ENCODE results near the gene TMC4. TPM values are rescaled to one million over a fixed set of nuclear protein-coding genes. Genes with fewer than 3 reads are reported as not detected.

TMC4 gene
- total and polyA plus RNA-seq, 2 experiments from 2014 or later, result 0.74 to 3.4 TPM

DNA sequence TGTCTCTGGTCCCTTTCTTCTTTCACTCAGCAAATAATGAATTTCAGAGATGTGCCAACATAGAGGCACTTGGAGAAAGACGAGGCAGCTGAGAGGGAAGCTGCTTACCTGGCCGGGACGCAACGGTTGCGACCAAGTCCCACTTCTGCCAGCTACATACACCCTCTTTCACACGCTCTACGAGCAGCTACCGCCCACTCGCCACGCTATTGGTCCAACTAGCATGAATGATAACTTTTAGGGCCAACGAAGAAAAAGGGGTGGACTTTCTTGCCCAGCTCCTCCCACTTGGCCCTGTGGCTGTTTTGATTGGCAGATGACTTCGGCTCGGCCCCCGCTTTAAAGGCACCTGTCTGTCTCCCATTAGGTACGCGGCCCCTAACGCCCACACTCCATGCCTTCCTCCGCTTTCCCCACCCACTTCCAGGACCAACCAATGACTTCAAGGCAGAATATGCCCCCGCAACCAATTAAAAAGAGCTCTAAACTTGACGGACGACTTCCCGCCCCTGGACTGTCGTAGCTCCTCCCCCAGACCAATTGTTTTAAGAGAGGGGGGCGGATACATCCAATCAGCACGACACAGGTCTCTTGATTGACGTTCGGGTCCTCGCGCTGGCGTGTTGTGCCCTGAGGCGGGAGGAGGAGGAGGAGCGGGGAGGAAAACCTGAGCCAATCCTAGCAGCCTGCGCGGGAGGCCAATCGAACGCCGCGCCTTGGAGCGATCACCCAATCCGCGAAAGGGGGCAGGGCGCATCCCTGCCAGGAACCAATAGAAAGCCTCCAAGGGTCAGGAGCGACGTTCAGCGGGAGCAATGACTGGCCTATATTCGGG, 35.9 kb downstream of the TMC4 start:
- TF ChIP-seq CTCF (IDR thresholded peaks at IDR 0.05; ENCODE audit: low read depth, low read length), result no peak

GRCh38 chr19:54136086-54136863, 36.7 kb downstream of the TMC4 start:
- H3K27me3 ChIP-seq, result no peaks in the 10 kb centered on the region
- H3K4me3 ChIP-seq, result peak overlapping the region; percentile 46
- no peaks in the 10 kb centered on the region for H3K4me1 ChIP-seq (ENCODE audit: low read depth)
- no peak for DNase-seq (ENCODE audit: low read depth in 1 of 2, low spot score in 1 of 2)
- no peak for TF ChIP-seq CTCF (IDR thresholded peaks at IDR 0.05; ENCODE audit: low read depth, low read length)
- H3K9me3 ChIP-seq (ENCODE audit: low read depth), result no peaks in the 10 kb centered on the region
- H3K36me3 ChIP-seq, result no peaks in the 10 kb centered on the region
- H3K27ac ChIP-seq, result peak overlapping the region; percentile 85

More for the DNA sequence above, 35.9 kb downstream of the TMC4 start:
- Histone ChIP-seq H3K4me3 (peak overlapping the region; percentile 76), H3K4me1 (ENCODE audit: low read depth) (no peaks in the 10 kb centered on the region), H3K9me3 (ENCODE audit: low read depth) (no peaks in the 10 kb centered on the region), H3K27me3 (no peaks in the 10 kb centered on the region), H3K27ac (peak overlapping the region; percentile 97), H3K36me3 (no peaks in the 10 kb centered on the region)
- DNase-seq (ENCODE audit: low read depth in 1 of 2, low spot score in 1 of 2), result peak; percentile 100

- Histone ChIP-seq H3K36me3 (peaks cover 3% of the 10 kb centered on the region), H3K9me3 (ENCODE audit: low read depth) (no peaks in the 10 kb centered on the region), H3K4me3 (no peak overlapping the region), H3K27me3 (no peaks in the 10 kb centered on the region), H3K4me1 (ENCODE audit: low read depth) (no peaks in the 10 kb centered on the region), H3K27ac (no peak overlapping the region)
- no peak for TF ChIP-seq CTCF (IDR thresholded peaks at IDR 0.05; ENCODE audit: low read depth, low read length)
- DNase-seq (ENCODE audit: low read depth in 1 of 2, low spot score in 1 of 2), result peak in 1 of 2 donors; percentile 52
Observed at GRCh38 chr19:54133957-54134590, 38.9 kb downstream of the TMC4 start.

- no peak for TF ChIP-seq CTCF (IDR thresholded peaks at IDR 0.05; ENCODE audit: low read depth, low read length)
- DNase-seq (ENCODE audit: low read depth in 1 of 2, low spot score in 1 of 2), result peak in 1 of 2 donors; percentile 78
- H3K4me1 ChIP-seq (ENCODE audit: low read depth), result no peaks in the 10 kb centered on the region
- no peak overlapping the region for H3K27ac ChIP-seq
- no peaks in the 10 kb centered on the region for H3K27me3 ChIP-seq
- no peak overlapping the region for H3K4me3 ChIP-seq
- peaks cover 3% of the 10 kb centered on the region for H3K36me3 ChIP-seq
- no peaks in the 10 kb centered on the region for H3K9me3 ChIP-seq (ENCODE audit: low read depth)
Observed at GRCh38 chr19:54133312-54133956, 39.5 kb downstream of the TMC4 start.

GRCh38 chr19:54129617-54129996, 43.4 kb downstream of the TMC4 start:
- Histone ChIP-seq H3K36me3 (peaks cover 20% of the 10 kb centered on the region), H3K4me3 (no peak overlapping the region), H3K27ac (no peak overlapping the region), H3K9me3 (ENCODE audit: low read depth) (no peaks in the 10 kb centered on the region), H3K27me3 (no peaks in the 10 kb centered on the region), H3K4me1 (ENCODE audit: low read depth) (no peaks in the 10 kb centered on the region)
- DNase-seq (ENCODE audit: low read depth in 1 of 2, low spot score in 1 of 2), result no peak
- TF ChIP-seq CTCF (IDR thresholded peaks at IDR 0.05; ENCODE audit: low read depth, low read length), result no peak
